GM21360 (cell line): ENCODE measurements around the gene PHF21A.
"Not testable (repeated sequence)": the region's sequence is repeated elsewhere in the genome, so short reads cannot be mapped to it uniquely, and the experiment has no call there.

Experiments used
- ATAC-seq: cut with Tn5 transposase; IDR thresholded peaks from one replicate; pipeline ENCODE4 v1.9.1; 2021; ENCODE audit warnings: mild to moderate bottlenecking, moderate library complexity; ENCODE audit not compliant: unreplicated experiment

The PHF21A gene

DNA sequence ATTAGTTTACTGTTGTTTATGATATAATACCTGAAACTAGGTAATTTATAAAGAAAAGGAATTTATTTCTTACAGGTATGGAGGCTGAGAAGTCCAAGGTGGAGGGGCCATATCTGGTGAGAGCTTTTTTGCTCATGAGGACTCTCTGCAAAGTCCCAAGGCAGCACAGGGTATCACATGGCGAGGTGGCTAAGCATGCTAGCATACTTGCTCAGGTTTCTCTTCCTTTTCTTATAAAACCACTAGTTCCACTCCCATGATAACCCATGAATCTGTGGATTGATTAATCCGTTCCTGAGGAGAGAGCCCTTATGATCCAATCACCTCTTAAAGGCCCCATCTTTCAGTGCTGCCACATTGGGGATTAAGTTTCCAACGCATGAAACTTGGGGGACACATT, 82.7 kb downstream of the PHF21A start:
- ATAC-seq, result no peak

DNA sequence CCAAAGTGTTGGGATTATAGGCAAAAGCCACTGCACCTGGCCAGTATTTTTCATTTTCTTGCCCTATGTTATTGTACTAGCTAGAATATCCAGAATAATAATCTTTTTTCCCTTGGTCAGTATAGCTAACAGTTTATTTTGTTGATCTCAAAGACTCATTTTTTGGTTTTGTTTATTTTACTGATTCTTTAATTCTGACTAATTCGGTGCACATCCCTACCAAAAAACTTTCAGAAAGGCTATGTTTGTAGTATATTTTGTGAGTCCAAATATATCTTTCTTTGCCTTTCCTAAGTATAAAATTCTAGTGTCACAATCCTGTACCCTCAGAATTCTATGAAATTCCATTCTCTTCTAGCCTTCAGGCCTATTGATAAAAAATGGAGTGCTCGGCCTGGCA, 84.3 kb downstream of the PHF21A start:
- no peak for ATAC-seq

GRCh38 chr11:46036009-46036408, 85.2 kb downstream of the PHF21A start:
- no peak for ATAC-seq

GRCh38 chr11:46034041-46034440, 87.2 kb downstream of the PHF21A start:
- no peak for ATAC-seq

DNA sequence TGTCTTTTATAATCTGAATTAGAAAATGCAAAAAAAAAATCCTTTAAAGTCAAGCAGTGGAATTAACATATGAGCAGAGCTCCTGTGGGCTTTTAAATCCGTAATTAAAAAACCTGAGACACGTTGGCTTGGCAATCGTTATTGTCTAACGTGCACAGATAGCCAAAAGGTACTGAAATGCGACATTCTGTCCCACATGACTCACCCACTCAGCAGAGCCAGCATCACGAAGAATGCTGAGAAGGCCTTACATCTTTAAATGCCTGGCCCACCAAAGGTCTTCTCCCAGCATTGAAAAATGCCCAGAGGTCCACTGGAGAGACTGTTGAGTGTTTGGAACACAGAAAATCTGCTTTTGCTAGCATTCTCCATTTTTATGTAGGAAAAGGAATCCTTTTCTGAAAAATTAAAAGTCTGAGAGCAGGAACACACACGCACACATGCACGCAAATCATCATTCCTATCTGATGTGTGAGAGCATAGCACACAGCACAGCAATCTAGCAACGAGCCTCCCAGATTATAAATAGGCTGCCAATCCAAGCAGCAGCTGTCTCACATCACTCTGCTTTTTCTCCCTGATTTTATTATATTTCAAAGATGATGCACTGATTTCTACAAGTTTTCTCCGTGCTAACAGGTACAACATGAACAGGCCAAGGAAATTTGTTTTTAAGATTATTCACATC, 94.5 kb downstream of the PHF21A start:
- no peak for ATAC-seq

DNA sequence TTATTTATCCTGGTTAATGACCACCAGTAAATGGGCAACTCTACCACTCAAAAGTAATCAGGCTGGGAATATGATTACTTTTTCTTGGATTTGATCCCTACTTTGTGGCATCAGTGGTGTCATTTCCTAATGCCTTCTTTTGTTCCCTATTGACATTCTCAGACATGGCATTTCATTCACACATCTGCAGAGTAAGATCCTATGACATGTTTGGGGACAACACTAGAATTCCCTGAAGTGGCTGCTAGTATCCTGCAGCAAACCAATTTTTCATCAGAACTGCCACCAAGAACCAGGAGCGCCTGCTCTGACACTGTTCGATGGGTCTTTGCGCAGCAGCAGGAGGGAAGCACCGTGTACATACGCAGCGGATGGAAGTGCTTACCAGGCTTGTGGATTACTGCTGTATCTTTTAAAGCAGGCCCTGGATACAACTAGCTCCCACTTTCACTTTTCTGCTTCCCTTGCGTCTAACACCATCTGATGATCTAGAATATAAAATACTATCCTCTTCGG, 101.1 kb downstream of the PHF21A start:
- ATAC-seq, result no peak

- ATAC-seq, result no peak
These were observed 102.6 kb downstream of the PHF21A start for GRCh38 chr11:46018651-46019050.

GRCh38 chr11:46017341-46017740, 103.9 kb downstream of the PHF21A start:
- no peak for ATAC-seq

DNA sequence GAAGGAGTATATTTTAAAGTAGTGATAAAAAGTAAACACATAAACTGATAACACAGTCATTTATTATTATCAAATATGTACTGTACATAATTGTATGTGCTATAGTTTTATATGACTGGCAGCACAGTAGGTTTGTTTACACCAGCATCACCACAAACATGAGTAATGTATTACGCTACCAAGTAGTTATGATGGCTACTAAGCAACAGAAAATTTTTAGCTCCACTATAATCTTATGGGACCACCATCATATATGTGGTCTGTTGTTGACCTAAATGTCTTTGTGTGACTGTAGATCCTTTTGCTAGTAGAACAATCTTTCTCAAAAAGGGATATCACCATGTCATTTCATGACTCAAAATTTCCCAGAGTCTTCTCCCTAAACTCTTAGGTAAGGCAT, 105.3 kb downstream of the PHF21A start:
- no peak for ATAC-seq

DNA sequence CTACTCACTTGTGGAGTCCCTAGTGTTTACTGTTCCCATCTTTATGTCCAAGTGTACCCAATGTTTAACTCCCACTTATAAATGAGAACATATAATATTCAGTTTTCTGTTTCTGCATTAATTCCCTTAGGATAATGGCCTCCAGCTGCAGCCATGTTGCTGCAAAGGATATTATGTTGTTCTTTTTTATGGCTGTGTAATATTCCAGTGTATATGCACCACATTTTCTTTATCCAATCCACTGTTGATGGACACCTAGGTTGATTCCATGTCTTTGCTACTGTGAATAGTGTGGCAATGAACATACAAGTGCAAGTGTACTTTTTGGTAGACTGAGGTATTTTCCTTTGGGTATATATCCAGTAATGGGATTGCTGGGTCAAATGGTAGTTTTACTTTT, 107.1 kb downstream of the PHF21A start:
- ATAC-seq, result not testable (repeated sequence)

GRCh38 chr11:46012185-46012584, 109.1 kb downstream of the PHF21A start:
- no peak for ATAC-seq

GRCh38 chr11:46010100-46010499, 111.2 kb downstream of the PHF21A start:
- no peak for ATAC-seq

GRCh38 chr11:46009647-46010046, 111.6 kb downstream of the PHF21A start:
- ATAC-seq, result no peak

DNA sequence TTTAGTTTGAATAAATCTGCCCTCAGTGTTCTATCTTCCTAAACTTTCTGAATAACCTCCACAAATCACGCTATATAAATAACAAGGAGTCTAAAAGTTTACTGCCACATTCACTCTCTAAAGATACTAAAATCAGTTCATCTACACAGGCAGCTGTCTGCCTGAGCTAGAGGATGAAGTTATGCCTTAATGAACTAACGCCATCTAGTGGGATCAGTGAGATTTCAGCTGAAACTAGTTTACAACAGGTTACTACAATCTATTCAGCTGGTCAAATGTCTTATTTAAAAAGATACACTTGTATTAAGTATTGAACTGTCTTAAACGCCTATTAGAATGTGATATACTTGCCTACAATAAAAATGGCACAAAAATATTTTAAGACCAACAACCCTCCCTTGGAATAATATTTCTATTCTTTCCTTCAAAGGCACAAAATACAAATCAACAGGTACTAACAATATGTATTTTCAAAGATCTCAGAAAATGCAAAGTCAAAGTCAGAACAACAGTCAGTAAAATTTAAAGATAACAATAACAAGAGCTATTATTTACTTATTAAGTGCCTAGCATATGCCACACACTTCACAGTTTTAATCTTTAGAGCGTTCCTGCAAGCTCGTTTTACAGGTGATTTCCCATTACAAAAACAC, 114.7 kb downstream of the PHF21A start:
- ATAC-seq, result no peak

- no peak for ATAC-seq
These were observed 117.7 kb downstream of the PHF21A start for GRCh38 chr11:46003572-46003971.

DNA sequence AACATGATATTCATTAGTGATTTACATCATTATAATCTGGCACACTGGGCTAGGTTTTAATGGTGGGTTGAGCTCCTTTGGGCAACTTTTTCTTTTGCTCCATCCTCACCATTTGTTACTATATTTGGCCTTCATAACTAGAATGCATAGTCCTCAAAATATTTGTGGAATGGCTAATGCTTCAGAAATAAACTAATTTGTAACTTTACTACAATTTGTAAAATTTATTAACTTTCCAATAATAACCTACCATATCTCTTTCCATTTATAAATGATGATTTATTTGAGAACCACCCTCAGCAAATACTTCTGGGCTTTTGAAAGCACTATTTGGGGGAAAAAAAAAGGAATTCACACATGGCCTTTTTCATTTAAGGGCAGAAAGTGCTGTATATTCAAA, 119.1 kb downstream of the PHF21A start:
- no peak for ATAC-seq

DNA sequence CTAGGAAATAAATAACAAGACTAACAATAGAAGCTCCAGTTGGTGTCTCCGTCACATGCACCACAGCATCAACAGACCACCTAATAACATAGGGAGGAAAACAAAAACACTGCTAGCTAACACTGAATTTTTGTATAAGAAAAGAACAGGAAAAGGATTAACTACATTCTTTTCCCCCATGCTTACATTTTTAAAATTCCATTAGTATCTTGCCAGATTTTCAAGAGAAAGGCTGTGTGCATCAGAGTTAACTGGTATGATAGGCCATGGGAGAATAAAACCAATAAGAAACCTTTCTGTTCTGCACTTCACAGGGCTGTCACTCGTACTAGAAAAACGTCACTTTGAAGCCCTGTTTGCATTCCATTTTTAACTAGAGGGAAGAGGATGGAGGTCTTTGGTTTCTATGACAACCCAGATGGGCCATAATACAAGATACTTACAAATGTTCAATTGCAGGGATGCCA, 119.8 kb downstream of the PHF21A start:
- no peak for ATAC-seq

DNA sequence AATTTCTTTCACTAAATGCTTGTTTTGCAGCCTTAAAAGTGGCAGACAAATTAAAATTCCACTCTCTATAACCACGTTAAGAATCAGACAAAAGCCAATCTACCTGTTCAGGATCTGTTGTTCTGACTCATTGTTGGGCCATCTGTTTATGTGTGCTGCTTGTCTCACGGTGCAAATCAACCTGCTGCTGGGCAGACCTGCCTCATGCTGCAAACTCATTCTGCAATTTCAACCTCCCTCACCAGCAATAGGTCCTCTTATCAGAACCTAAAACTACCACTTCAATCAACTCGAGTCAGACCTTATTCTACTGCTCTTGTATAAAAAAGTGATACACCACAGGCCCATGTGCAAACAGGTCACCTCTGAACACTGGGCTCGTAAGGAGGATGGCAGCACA, 123.7 kb downstream of the PHF21A start:
- ATAC-seq, result no peak

DNA sequence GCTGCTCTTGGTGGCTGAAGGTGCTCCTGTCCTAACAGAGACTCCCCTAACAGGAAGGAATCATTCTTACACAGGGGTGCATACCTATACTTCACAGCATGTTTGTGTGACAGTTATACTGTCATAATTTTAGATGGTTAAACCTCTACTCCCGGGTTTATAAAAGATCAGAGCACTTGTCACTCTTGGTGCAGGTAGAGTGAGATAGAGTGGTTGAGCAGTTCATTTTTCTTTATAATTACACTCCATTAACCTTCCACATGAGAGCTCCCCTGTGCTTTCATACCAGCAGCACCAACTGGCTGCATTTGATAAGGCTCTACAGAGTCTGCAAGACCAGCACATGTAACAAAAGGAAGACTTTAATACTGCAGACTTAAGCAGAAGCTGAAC, 125.9 kb downstream of the PHF21A start:
- ATAC-seq, result no peak

DNA sequence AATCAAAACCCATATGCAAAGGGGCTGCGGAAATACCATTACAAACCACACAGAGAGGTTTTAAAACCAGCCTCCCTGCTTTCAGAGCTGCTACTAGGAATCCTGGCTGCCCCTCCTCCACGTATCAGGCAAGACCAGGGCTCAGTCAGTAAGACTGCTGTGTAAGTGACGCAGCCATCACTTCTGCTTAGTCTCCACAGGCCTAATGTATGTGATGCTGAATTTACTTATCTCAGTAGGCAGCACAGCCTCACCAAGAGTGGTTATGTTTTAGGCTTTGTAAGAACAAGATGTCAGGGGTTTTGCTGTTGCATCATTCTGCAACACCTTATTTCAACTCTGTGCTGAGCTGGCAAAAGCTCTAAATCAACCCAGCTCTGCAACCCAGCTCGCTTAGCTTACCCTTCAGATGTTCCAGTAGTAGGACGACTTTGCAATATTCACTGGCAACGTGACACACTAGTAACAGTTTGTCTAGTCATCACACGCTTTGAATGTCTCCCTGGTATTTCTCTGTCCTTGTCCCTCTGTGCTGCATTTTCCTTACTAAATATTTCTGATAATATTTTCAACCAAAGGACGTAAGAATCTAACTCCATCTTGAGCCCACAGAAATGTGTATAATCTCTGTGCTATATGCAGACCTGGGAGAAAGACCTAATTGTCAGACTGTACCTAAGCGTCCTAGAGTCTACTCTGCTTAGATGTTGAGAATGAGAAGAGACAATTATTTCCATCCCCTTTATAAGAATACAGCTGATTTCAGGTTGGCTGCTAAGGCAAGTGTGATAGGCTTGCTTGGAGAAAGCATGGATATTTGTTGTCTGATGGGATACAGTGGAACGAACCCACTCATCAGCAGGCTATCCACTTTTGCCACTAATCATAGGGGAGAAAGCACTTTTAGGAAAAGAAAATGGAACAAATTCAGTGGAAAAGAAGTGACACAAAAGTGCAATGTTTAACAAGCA, 126.6 kb downstream of the PHF21A start:
- no peak for ATAC-seq

DNA sequence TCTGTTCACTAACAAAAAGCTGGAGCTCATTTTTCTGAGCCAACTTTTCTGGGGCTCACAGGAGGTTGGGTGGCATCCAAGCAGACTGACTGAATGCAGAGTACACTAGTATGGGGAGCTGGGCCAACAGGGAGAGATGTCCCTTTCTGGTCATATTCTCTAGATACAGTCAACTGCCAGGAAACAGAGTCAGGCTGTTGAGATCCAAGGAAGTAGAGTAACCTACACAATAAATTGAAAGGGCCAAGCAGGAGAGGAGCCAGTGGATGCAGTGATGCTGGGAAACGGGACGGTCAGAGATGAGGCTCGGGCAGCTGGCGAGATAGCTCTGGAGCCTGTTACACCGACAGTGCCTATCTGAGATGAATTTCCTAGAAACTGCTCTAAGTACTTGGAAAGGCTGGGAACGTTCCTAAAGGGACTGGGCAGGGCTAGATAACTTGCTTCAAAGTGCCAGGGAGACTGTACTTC, 127.7 kb downstream of the PHF21A start:
- no peak for ATAC-seq
